ENCODE results near the gene COL4A5. TPM values are rescaled to one million over a fixed set of nuclear protein-coding genes. Genes with fewer than 3 reads are reported as not detected.
"Not testable (repeated sequence)": the region's sequence is repeated elsewhere in the genome, so short reads cannot be mapped to it uniquely, and the experiment has no call there.

COL4A5 gene
- not detected in 2 replicates for total RNA-seq

DNA sequence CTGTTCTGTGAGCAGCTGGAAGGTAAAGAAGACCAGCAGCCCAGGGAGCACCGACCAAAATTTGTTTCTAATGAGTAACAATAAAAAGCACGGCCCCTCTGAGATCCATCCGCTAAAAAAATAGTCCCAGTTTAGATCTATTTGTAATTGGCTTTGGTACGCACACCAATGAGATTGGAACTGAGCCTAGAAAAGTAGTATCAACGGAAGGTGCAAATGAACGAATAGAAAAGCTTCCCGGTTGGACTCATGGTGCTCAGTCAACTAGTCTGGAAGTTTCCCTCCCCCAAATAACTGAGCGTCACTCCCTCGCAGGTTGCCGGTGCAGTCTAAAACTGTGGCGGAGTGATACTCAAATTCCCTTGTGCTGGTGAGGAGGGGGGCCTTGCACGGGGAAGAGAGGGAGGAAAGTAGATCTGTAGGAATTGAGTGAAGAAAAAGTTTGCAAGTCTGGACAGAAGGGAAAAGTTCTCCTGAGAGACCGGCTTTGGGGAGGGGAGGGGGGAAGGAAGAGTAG is at the start of gene COL4A5:
Gene COL4A5, plus strand, starts transcription at position 413 of the 517 bp plus-strand sequence. CDS start 288 bp downstream, outside the sequence.
- Mint-ChIP-seq H3K4me1 (peaks cover 9% of the 10 kb centered on the region), H3K4me3 (peak within 1 kb of the TSS; percentile 32), H3K27ac (no peak within 1 kb of the TSS), H3K9me3 (no peaks in the 10 kb centered on the region), H3K27me3 (peaks cover 6% of the 10 kb centered on the region), H3K36me3 (ENCODE audit: low read depth) (no peaks in the 10 kb centered on the region)
- ChIA-PET POLR2A (no interaction called here), CTCF (no interaction called here)
- DNase-seq (no peak), ATAC-seq (ENCODE audit: low read depth) (no peak)
- intact Hi-C loops (cut with micrococcal nuclease) = no loop called here
- TF ChIP-seq CTCF (IDR thresholded peaks at IDR 0.05) = no peak

- CTCF ChIA-PET; ATAC-seq (ENCODE audit: low read depth); intact Hi-C loops (cut with micrococcal nuclease); H3K4me1 Mint-ChIP-seq; H3K27me3 Mint-ChIP-seq; POLR2A ChIA-PET; H3K36me3 Mint-ChIP-seq (ENCODE audit: low read depth); DNase-seq; H3K9me3 Mint-ChIP-seq; H3K4me3 Mint-ChIP-seq; H3K27ac Mint-ChIP-seq: not testable (repeated sequence)
Observed at GRCh38 chrX:108390976-108391717, 48.5 kb upstream of the COL4A5 start.

GRCh38 chrX:108396188-108396891 is 43.3 kb upstream of the COL4A5 start:
- POLR2A ChIA-PET = no interaction called here
- DNase-seq (no peak), ATAC-seq (ENCODE audit: low read depth) (no peak)
- intact Hi-C loops (cut with micrococcal nuclease) = no loop called here
- Mint-ChIP-seq H3K27ac (no peak overlapping the region), H3K27me3 (no peaks in the 10 kb centered on the region), H3K9me3 (no peaks in the 10 kb centered on the region), H3K4me3 (no peak overlapping the region), H3K4me1 (no peaks in the 10 kb centered on the region), H3K36me3 (ENCODE audit: low read depth) (no peaks in the 10 kb centered on the region)
- TF ChIP-seq CTCF (IDR thresholded peaks at IDR 0.05) = no peak
- CTCF ChIA-PET = no interaction called here

GRCh38 chrX:108396986-108397385 is 42.7 kb upstream of the COL4A5 start:
- no peaks in the 10 kb centered on the region for H3K9me3 Mint-ChIP-seq
- DNase-seq = no peak
- H3K36me3 Mint-ChIP-seq (ENCODE audit: low read depth) = no peaks in the 10 kb centered on the region
- H3K27me3 Mint-ChIP-seq = no peaks in the 10 kb centered on the region
- intact Hi-C loops (cut with micrococcal nuclease) = no loop called here
- POLR2A ChIA-PET = no interaction called here
- CTCF ChIA-PET = no interaction called here
- no peak overlapping the region for H3K27ac Mint-ChIP-seq
- H3K4me1 Mint-ChIP-seq = no peaks in the 10 kb centered on the region
- no peak for TF ChIP-seq CTCF (IDR thresholded peaks at IDR 0.05)
- ATAC-seq (ENCODE audit: low read depth) = no peak
- no peak overlapping the region for H3K4me3 Mint-ChIP-seq

GRCh38 chrX:108397627-108398391 is 41.8 kb upstream of the COL4A5 start:
- DNase-seq (no peak), ATAC-seq (ENCODE audit: low read depth) (no peak)
- no peak for TF ChIP-seq CTCF (IDR thresholded peaks at IDR 0.05)
- Mint-ChIP-seq H3K4me1 (no peaks in the 10 kb centered on the region), H3K9me3 (no peaks in the 10 kb centered on the region), H3K27ac (no peak overlapping the region), H3K4me3 (no peak overlapping the region), H3K36me3 (ENCODE audit: low read depth) (no peaks in the 10 kb centered on the region), H3K27me3 (no peaks in the 10 kb centered on the region)
- ChIA-PET CTCF (no interaction called here), POLR2A (no interaction called here)
- intact Hi-C loops (cut with micrococcal nuclease) = no loop called here
